ENCODE measurements around the gene EPM2AIP1. TPM values are rescaled to one million over a fixed set of nuclear protein-coding genes. Genes with fewer than 3 reads are reported as not detected.
A peak's percentile ranks its signal among the peaks of the same experiment; 100 is the strongest.

EPM2AIP1 gene
- total and polyA plus RNA-seq, 5 experiments from 2014 or later, result 5.1 to 43.5 (median 6.1) TPM

GRCh38 chr3:37026851-37027250 is 33.9 kb upstream of the EPM2AIP1 start:
- ATAC-seq, result no peak
- H3K4me1 Mint-ChIP-seq, result peaks cover under 1 to 7% (median 5%) of the 10 kb centered on the region in 4 donors
- POLR2A ChIA-PET, result no interaction called here
- H3K36me3 Mint-ChIP-seq, result peaks cover 14 to 93% (median 42%) of the 10 kb centered on the region in 3 donors
- no peaks in the 10 kb centered on the region for H3K27me3 Mint-ChIP-seq
- H3K9me3 Mint-ChIP-seq, result no peaks in the 10 kb centered on the region
- H3K27ac Mint-ChIP-seq, result no peak overlapping the region
- no peak overlapping the region for H3K4me3 Mint-ChIP-seq
- DNase-seq, result no peak

GRCh38 chr3:37025561-37026335 is 32.8 kb upstream of the EPM2AIP1 start:
- Mint-ChIP-seq H3K4me3 (no peak overlapping the region), H3K27me3 (no peaks in the 10 kb centered on the region), H3K36me3 (peaks cover 14 to 92% (median 44%) of the 10 kb centered on the region in 3 donors), H3K9me3 (no peaks in the 10 kb centered on the region), H3K27ac (peak overlapping the region in 2 of 10 donors; percentile 27 to 75), H3K4me1 (peaks cover 5 to 9% (median 6%) of the 10 kb centered on the region in 4 donors)
- POLR2A ChIA-PET, result interaction anchor here (1.4 kb wide), 1 partner anchor 33 kb away, joined by 3 read pairs; the partner anchor contains the start of gene EPM2AIP1
- no peak for ATAC-seq
- no peak for DNase-seq

- ATAC-seq (no peak), DNase-seq (no peak)
- H3K9me3 Mint-ChIP-seq, result no peaks in the 10 kb centered on the region
- H3K4me3 Mint-ChIP-seq, result no peak overlapping the region
- POLR2A ChIA-PET, result interaction anchor here (1.4 kb wide), 1 partner anchor 32 kb away, joined by 3 read pairs; the partner anchor contains the start of gene EPM2AIP1
- no peaks in the 10 kb centered on the region for H3K27me3 Mint-ChIP-seq
- peaks cover 14 to 92% (median 46%) of the 10 kb centered on the region in 3 donors for H3K36me3 Mint-ChIP-seq
- peaks cover 5 to 9% (median 6%) of the 10 kb centered on the region in 4 donors for H3K4me1 Mint-ChIP-seq
- H3K27ac Mint-ChIP-seq, result peak overlapping the region in 2 of 10 donors; percentile 60 to 82
Measured at GRCh38 chr3:37024820-37025405, 32.0 kb upstream of the EPM2AIP1 start.

GRCh38 chr3:37024092-37024491 is 31.2 kb upstream of the EPM2AIP1 start:
- Mint-ChIP-seq H3K27ac (no peak overlapping the region), H3K4me1 (peaks cover 5 to 9% (median 6%) of the 10 kb centered on the region in 4 donors), H3K27me3 (no peaks in the 10 kb centered on the region), H3K9me3 (no peaks in the 10 kb centered on the region), H3K36me3 (peaks cover 14 to 92% (median 46%) of the 10 kb centered on the region in 3 donors), H3K4me3 (no peak overlapping the region)
- DNase-seq, result peak in 2 of 10 donors; percentile 7 to 8
- ATAC-seq, result no peak
- POLR2A ChIA-PET, result interaction anchor here (1.4 kb wide), 1 partner anchor 32 kb away, joined by 3 read pairs; the partner anchor contains the start of gene EPM2AIP1

GRCh38 chr3:37017683-37018082 is 24.8 kb upstream of the EPM2AIP1 start:
- Mint-ChIP-seq H3K27ac (peak overlapping the region in 1 of 10 donors; percentile 8), H3K36me3 (peaks cover 11 to 94% (median 37%) of the 10 kb centered on the region in 3 donors), H3K27me3 (no peaks in the 10 kb centered on the region), H3K4me3 (no peak overlapping the region), H3K4me1 (peaks cover 0 to 6% (median 5%) of the 10 kb centered on the region in 4 donors), H3K9me3 (no peaks in the 10 kb centered on the region)
- no peak for DNase-seq
- POLR2A ChIA-PET, result no interaction called here
- no peak for ATAC-seq

GRCh38 chr3:37016903-37017302 is 24.0 kb upstream of the EPM2AIP1 start:
- ATAC-seq (no peak), DNase-seq (no peak)
- H3K4me3 Mint-ChIP-seq, result no peak overlapping the region
- no peaks in the 10 kb centered on the region for H3K27me3 Mint-ChIP-seq
- no peak overlapping the region for H3K27ac Mint-ChIP-seq
- H3K36me3 Mint-ChIP-seq, result peaks cover 6 to 94% (median 35%) of the 10 kb centered on the region in 3 donors
- POLR2A ChIA-PET, result no interaction called here
- no peaks in the 10 kb centered on the region for H3K9me3 Mint-ChIP-seq
- peaks cover 0 to 5% (median 2%) of the 10 kb centered on the region in 4 donors for H3K4me1 Mint-ChIP-seq

GRCh38 chr3:37015642-37016041 is 22.7 kb upstream of the EPM2AIP1 start:
- Mint-ChIP-seq H3K27ac (no peak overlapping the region), H3K4me3 (no peak overlapping the region), H3K36me3 (peaks cover 6 to 94% (median 31%) of the 10 kb centered on the region in 3 donors), H3K4me1 (peaks cover 0 to 4% (median 0%) of the 10 kb centered on the region in 4 donors), H3K9me3 (no peaks in the 10 kb centered on the region), H3K27me3 (no peaks in the 10 kb centered on the region)
- DNase-seq (no peak), ATAC-seq (no peak)
- POLR2A ChIA-PET, result no interaction called here

- H3K27ac Mint-ChIP-seq, result no peak overlapping the region
- ATAC-seq (no peak), DNase-seq (no peak)
- no peaks in the 10 kb centered on the region for H3K27me3 Mint-ChIP-seq
- H3K4me3 Mint-ChIP-seq, result no peak overlapping the region
- POLR2A ChIA-PET, result no interaction called here
- H3K4me1 Mint-ChIP-seq, result peaks cover 0 to 5% (median 0%) of the 10 kb centered on the region in 4 donors
- H3K36me3 Mint-ChIP-seq, result peaks cover 6 to 89% (median 24%) of the 10 kb centered on the region in 3 donors
- H3K9me3 Mint-ChIP-seq, result no peaks in the 10 kb centered on the region
Measured at GRCh38 chr3:37014620-37015019, 21.7 kb upstream of the EPM2AIP1 start.

- H3K27me3 Mint-ChIP-seq, result no peaks in the 10 kb centered on the region
- DNase-seq (peak; percentile 88 to 100 (median 99)), ATAC-seq (peak; percentile 87)
- peaks cover 12 to 42% (median 33%) of the 10 kb centered on the region in 3 donors for H3K36me3 Mint-ChIP-seq
- peaks cover 0 to 8% (median 0%) of the 10 kb centered on the region in 9 donors for H3K9me3 Mint-ChIP-seq
- POLR2A ChIA-PET, result interaction anchor here (0.7 to 2.9 kb wide), 14 partner anchors 11 to 1171 kb away, joined by 3 to 35 read pairs (median 4); partner anchors contain the start of genes OXSR1 and TRANK1
- peaks cover 12 to 38% (median 25%) of the 10 kb centered on the region in 4 donors for H3K4me1 Mint-ChIP-seq
- H3K27ac Mint-ChIP-seq, result no peak within 1 kb of the TSS
- H3K4me3 Mint-ChIP-seq, result no peak within 1 kb of the TSS
Measured at GRCh38 chr3:36993326-36994283, 674 bp upstream of the EPM2AIP1 start, which contains the start of gene MLH1. MLH1 (plus strand) TSS chr3:36993518; CDS start chr3:36993548, 30 bp downstream.

GRCh38 chr3:36991923-36992805 is 767 bp downstream of the EPM2AIP1 start:
- no peak overlapping the region for H3K27ac Mint-ChIP-seq
- H3K9me3 Mint-ChIP-seq, result peaks cover 0 to 8% (median 3%) of the 10 kb centered on the region in 9 donors
- peaks cover 4 to 36% (median 29%) of the 10 kb centered on the region in 3 donors for H3K36me3 Mint-ChIP-seq
- POLR2A ChIA-PET, result interaction anchor here (0.9 to 2.9 kb wide), 12 partner anchors 9 to 249 kb away, joined by 3 to 35 read pairs (median 4); partner anchors contain the start of gene TRANK1
- DNase-seq (peak in 1 of 10 donors; percentile 4), ATAC-seq (no peak)
- H3K4me3 Mint-ChIP-seq, result no peak overlapping the region
- H3K4me1 Mint-ChIP-seq, result peaks cover 17 to 39% (median 28%) of the 10 kb centered on the region in 4 donors
- no peaks in the 10 kb centered on the region for H3K27me3 Mint-ChIP-seq

GRCh38 chr3:36991147-36991546 is 1.8 kb downstream of the EPM2AIP1 start:
- peaks cover 0 to 8% (median 3%) of the 10 kb centered on the region in 9 donors for H3K9me3 Mint-ChIP-seq
- POLR2A ChIA-PET, result interaction anchor here (2.9 kb wide), 1 partner anchor 47 kb away, joined by 35 read pairs; the partner anchor contains the start of gene TRANK1

More at GRCh38 chr3:36991147-36991546, 1.8 kb downstream of the EPM2AIP1 start:
- peak overlapping the region in 1 of 10 donors; percentile 48 for H3K27ac Mint-ChIP-seq
- H3K27me3 Mint-ChIP-seq, result no peaks in the 10 kb centered on the region
- ATAC-seq, result no peak
- H3K36me3 Mint-ChIP-seq, result peaks cover under 1 to 34% (median 26%) of the 10 kb centered on the region in 3 donors
- no peak for DNase-seq
- H3K4me3 Mint-ChIP-seq, result peak overlapping the region in 1 of 10 donors; percentile 51
- peaks cover 13 to 32% (median 22%) of the 10 kb centered on the region in 4 donors for H3K4me1 Mint-ChIP-seq

All from naive thymus-derived CD8-positive, alpha-beta T cell (primary cell).